GM21723 (cell line): ENCODE measurements around the gene INSYN2B.

Source experiments
- ATAC-seq: cut with Tn5 transposase; IDR thresholded peaks from one replicate; pipeline ENCODE4 v1.9.1; 2021; ENCODE audit warnings: mild to moderate bottlenecking, moderate library complexity; ENCODE audit not compliant: unreplicated experiment

INSYN2B gene

DNA sequence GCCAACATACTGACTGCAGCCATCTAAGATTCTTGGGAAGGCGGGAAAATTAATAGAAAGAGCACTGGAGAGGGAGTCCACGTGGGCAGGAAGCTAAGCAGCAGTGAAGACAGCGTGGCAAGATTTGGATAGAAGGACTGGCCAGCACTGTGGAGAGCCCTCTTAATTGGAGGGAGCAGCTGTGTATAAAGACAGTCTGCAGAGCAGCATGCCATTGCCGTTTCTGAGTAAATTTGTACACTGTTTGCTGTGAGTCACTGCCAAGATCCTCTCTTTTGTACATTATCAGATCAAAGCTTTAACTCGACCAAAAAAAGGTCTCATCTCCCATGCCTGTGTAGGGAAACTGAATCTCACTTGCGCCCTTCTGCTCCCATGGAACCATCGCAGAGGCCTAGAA lies 45.3 kb downstream of the INSYN2B start:
- no peak for ATAC-seq

DNA sequence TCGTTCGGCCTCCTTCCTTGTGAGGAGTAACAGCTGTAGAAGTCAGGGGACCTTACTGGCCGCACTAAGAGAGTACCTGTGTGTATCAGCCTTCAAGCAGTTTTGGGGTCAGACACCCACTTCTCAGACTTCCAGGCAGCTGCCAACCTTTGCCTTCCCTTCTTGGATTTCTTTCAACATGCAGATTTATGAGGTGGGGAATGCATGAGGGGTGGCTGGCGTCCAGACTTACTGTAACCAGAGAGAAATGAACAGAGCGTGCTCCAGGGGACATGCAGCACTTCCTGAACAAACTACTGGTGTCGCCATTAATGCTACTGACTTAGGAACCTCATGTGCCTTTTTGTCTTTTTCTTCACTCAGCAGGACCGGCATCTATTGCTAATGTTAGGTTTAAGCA lies 46.7 kb downstream of the INSYN2B start:
- ATAC-seq: no peak

DNA sequence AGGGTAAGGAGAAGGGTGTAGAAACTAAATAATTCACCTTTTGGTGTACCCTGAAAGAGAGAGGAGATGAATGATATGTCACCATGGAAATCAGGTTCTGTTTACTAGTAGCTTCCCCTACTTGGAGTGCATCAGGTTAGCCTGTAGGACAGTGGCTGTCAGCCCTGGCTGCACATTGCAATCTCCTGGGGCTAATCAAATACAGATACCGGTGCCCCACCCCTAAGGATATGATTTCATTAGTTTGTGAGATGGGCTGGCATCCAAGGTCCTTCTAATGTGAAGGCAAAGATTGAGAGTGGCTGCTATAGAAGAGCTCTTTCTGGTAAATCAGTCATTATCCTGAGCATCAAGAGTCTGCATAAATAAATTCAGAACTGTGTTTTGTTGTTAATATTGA lies 47.2 kb downstream of the INSYN2B start:
- no peak for ATAC-seq

DNA sequence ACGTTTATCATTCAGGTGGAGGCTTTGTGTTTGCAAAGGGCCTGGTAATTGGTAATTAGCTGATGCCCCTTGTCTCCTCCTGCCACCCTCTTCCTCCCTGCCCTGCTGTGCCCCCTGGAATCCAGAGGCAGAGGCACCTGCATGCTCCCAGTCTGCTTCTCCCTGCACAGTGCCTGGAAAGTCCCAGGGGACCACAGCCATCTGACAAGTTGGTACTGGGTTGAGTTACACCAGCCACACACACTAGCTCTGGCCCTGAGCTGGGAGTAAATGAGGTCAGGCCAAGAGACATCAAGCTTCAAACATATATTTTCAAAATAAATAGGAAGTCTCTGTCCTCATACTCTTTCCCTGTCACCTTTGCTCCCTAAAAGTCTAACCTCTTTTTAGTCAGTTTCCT lies 56.3 kb downstream of the INSYN2B start:
- peak; percentile 64 for ATAC-seq

DNA sequence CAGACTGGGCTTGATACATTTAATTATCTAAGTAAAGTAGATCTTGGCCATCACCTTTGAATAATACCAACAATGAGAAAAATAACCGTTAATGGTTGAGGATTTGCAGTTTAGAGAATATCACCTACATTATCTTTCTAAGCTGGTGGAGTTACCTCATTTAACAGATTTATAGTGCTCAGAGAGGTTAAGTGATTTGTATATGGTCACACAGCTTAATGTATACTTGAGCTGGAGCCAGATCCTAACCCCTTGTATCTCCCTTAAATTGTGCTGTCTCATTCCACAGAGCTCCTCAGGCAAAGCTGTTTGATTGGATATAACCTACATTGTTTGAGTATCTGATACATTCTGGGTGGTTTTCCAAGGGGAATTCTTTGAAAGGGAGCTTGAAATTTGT lies 57.8 kb downstream of the INSYN2B start:
- ATAC-seq: no peak

DNA sequence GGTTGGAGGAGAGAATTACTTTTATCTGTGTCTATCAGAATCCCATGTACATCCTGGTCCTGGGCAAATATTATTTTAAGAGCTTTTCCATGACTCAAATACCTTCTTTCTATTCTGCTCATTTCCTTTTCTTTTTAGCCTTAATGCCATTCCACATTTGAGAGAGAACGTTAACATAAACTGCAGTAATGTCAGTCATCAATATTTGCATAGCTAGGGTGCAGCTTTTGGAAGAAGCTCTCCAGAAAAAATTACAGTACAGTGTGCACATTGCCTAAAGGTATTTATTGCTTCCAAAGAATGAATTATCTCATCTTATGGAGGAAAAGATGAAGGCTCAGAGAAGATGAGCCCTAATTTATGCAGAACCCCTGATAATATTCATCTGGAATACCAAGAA lies 58.3 kb downstream of the INSYN2B start:
- ATAC-seq: no peak

DNA sequence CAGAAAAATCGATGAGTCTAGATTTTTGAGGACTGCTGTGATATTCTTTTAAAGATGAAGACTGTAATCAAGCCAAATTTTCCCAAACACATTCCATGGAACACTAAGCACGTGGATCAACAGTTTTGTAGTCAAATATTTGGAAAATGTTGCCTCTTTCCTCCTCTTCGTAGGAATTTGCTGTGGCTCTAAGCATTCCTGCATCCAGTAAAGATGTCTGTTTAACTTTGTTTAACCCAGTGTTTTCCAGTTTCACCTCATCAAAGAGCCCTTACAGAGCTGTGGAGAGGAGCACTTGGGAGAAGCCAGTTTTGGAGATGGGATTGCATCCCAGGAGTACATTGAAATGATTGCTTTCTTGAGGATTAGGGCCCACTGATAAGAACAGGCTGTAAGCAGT lies 58.9 kb downstream of the INSYN2B start:
- ATAC-seq: no peak

DNA sequence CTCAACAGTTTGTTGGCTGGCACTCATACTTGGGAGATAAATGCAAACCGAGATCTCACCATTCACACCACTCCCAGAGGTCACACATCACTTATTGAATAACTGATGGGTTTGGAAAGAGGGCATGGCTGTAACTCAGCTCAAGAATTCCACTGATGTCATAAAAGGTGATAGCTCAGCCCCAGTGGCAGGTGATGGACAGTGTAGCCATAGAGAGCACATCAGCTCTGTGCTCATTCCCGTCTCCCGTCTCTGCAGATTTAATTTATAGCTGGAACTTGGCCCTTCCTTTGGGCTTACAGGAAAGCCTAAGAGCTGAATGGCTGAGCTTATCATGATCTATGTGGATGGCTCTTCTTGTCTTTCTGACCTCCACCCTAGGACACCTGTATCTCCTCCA lies 59.8 kb downstream of the INSYN2B start:
- no peak for ATAC-seq

DNA sequence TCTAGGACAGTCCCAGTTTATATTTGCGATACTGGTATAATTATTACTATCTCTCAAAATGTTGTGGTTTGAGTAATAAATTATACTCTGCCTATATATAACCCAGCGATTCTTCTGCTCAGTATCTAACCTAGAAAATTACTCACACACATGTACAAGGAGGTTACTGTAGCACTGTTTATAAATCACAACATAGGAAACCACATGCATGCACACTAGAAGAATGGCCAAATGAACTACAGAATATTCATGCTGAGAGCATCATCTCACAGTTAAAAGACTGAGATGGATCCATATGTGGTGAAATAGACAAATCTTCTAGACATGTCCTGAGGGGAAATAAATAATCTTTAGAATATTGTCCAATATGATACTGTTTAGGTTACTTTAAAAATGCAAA lies 62.1 kb downstream of the INSYN2B start:
- no peak for ATAC-seq

DNA sequence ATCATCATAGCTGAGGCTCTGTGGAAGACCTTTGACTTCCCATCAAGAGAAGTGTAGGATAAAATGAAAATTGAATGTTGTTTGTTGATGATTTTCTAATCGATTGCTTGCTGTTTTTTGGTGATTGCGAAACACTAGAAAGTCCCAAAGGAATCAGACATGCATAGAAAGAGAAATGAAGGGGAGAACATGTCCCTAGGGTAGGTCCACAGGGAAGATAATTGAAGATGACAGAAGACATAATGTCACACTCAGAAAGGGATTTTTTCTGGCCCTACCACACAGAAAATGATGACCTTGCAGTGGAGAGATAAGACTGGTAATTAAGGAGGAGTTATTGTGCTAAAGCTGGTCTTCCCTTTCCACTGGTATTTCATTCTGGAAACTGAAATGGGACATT lies 62.8 kb downstream of the INSYN2B start:
- ATAC-seq: no peak

DNA sequence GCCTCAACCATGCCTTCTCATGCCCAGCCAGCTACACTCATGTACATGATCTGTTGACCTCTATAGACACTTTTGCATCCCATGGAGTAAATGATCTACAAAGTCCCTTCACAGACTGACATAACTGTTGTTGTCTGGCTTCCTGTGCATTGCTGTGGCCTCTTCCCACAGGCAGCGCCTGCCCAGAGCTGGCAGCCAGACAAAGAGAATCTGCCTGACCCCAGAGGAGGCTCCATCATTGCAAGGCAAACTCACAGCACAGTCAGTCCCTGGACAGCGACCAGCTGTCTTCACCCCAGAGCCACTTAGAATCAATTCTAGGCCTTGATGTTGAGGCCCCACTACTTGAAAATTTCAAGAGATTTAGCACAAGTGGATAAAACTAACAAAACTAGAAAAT lies 65.5 kb downstream of the INSYN2B start:
- ATAC-seq: no peak

DNA sequence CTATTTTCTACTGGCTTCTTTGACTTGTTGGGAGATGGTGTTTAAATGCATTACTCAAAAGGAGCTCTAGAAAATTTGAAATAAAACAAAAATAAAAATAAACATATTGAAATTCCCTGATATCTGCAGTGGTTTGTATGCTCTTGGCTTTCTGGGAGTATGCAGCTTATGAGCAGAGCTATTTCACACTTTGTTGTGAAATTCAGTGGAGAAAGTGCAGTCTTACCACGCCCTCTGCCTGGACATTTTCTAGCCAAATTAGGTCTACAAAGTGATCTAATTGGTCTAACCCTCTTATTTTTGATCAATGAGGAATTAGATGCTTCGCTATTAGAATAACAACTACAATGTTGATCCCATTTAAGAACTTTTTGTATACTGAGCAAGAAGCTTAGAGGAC lies 66.8 kb downstream of the INSYN2B start:
- no peak for ATAC-seq

DNA sequence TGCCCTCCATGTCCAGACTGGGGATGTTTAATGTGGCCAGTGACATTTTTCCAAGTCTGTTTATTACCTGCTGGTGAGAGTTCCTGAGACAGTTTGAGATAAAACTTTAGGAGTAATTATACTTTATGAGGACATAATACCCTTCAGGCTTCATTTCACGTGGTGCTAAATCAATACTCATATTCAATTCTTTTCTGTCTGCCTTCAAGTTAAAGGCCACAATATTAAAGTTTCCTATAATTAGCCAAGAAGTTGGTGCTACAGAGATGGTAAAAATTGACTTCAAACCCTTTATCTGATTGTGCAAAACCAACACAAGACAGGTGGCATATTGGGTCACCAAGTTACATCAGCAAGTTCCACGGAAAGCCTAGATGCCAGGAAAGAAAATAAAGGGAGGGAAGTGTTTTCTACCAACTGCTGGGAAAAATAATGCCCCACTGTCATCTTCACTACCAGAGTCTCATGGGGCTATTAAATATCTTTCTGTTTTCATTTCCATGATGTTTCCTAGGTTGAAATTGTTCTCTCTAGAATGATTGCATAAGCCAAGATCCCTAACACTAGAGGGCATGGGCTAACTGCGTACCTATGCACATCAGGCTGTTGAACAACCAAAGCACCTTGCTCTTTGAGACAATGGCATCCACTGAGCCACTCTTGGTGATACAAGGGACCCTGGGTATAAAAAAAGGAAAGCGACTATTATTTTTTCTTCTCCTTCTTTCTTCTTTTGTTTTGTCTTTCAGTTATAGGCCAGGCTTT lies 68.7 kb downstream of the INSYN2B start:
- ATAC-seq: no peak

DNA sequence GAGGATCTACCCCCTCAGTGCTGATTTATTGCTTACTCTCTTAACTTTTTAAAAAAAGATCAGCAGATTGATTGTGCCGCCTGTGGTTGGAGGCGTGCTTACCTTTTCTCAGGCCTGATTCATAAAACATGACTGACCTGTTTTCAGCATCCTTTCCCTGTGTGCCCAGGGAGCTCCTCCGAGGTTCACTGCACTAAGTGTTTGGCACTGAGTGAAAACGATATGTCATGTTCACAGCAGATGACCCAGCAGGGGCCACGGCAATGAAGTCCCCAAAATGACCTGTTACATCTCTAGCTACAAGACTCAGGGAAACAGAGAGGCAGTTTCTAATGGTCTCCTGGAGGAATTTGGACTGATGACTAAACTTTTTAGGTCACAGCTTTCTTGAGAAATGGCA lies 69.9 kb downstream of the INSYN2B start:
- no peak for ATAC-seq

DNA sequence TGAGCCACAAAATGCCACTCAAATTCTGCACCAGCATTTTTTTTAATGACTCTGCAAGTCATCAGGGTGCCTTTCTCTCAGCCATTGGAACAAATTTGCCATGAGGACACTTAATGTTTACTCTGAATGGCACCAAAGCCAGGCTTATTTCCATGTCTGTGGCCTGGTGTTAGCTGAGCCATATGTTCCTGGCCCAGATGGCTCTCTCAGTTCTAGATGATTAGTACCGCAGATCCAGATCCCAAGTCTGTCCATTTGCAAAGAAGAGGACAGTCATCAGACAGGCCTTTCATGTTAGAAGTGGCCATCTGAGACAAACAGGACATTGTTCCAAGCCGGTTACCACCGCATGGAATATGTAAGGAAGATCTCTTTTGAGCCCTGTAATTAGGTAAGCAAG lies 70.3 kb downstream of the INSYN2B start:
- no peak for ATAC-seq

DNA sequence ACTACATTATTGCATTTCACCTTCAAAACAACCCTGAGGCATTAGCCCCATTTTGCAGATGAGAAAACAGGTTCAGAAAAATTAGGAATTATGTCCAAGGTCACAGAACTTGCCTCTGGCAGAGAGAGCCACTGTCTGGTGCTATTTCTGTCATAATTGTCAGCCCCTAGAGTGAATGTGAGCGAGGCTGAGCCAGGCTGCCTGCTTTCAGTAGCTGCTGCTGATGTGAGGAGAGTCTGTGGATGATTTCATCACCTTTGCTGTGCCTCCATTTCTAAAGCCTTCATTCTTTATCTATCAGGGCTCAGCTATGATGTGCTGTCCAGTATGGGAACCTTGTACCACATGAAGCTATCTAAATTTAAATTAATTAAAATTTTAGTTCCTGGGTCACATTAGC lies 71.4 kb downstream of the INSYN2B start:
- no peak for ATAC-seq

DNA sequence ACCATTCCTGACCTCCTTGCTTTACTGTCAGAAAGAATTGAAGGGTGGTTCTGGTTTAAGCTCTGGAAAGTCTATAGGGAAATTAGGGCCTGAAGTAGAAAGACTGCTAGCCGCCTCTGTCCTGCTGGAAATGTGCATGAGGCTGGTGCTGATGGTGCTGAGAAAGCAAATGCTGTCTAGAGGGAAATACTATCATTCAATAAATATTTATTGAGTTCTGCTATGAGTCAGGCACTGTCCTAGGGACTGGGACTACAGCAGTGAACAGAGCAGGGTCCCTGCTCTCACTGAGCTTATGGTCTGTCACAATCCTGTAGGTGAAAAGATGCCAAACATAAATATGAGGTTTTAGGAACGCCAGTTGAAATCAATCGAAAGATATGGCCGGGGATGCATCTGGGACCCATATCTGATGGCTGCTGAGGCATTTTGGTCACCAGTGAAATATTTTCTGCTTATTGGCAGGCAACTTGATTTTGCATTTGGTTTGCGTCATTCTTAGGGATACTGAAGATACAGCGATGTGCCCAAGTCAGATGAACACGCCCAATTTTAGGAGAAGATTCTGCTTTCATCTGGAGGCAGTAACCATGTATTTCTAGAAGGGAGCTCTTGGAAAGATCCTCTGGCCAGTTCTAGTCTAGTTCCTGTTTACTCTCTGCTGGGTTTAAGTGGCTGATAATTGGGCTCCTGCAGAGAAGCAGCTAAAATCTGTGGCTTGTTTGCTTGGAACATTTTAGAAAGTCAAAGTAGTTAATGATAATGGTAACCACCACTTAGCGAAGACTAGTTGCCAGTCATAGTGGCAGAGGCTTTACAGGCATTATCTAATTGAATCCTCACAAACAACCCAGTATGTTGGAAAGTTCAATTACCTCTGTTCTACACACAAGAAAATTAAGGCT lies 73.3 kb downstream of the INSYN2B start:
- no peak for ATAC-seq

DNA sequence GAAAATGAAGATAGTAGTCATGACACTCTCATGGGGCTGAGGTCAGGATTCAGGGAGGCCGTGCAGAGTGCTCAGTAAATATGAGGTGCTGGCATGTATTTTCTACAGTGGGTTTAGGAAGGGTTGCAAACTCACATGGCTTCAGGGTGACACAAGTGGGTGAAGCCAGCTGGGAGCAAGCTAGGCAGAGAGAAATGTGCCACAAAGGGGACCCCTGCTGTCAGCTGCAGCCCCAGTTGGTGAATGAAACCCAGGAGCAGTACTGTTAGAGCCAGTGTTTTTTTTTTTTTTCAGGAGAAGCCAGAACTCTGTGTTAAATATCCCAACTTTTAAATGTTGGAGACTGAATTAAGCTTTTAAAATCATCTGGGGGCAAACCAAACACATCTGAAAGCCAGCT lies 75.3 kb downstream of the INSYN2B start:
- no peak for ATAC-seq

DNA sequence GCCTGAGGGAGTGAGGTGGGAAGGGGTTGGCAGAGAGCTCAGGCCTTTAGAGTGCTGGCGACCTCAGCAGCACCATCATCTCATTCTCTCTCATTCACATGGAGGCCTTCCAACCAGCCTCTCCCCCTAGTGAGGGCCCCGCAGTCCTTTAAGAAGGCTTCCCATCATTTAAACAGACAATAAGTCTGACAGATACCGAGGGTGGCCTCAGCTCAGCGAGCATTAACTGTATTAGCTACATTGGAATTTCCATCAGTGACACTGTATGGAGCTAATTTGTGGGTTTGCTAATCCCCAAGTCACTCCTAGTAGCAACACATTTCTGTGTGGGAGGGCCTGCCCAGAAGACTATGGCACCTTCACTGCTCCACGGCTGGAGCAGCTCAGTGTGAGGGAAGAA lies 75.8 kb downstream of the INSYN2B start:
- ATAC-seq: no peak

DNA sequence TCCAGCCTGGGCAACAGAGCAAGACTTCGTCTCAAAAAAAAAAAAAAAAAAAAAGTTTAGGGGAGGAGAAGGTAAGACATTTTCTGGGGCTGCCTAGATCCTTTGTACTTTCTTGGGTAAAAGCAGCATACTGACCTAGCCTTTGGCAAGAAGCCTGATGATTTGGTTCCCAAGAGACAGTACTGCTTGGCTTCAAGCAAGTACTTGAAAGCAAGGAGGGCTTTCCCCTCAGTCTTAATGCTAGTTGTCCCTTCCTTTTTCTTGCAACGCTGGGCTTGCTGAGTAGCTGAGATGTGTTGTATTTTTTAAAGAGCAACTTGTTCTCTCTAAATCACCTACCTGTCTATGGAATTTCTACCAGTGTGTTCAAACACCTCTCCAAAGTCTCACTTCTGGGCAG lies 76.2 kb downstream of the INSYN2B start:
- ATAC-seq: no peak

DNA sequence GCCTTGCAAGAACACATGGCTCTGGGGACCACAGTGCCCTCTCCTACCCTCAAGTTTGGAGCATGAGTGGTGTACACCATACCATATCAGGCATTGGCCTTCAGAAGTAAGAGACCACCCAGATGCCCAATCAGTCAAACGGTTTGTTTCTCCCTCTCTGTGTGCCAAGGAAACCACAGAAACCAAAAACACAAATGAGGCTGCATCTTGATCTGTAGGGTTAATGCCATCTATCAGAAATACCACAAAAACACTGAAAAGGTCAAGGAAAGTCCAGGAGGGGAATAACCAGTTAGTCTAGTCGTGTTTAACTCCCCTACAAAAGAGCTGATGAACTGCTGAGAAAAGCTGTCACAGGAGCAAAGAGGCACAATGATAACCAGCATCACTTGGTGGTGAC lies 78.4 kb downstream of the INSYN2B start:
- no peak for ATAC-seq

DNA sequence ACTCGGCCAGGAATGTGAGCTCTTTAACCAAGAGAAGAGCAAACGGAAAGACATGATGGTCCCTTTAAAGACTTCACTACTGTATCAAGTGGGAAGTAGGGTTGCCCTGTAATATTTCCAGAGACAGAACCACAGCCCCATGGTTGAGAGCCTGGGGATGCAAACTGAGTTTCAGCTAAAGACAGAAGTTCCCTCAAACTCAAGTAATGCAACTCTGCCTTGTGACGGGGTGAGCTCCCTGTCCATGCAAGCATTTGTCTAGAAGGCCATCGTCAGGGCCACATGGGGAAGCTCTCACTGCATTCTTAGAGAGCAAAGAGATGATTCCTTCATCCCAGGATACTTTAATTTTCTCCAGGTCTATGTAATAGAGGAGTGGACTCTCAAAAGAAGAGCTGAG lies 82.8 kb downstream of the INSYN2B start:
- no peak for ATAC-seq
